Osteoblast (primary cell): Measurements from ENCODE around the gene MPV17L2. TPM values are rescaled to one million over a fixed set of nuclear protein-coding genes. Genes with fewer than 3 reads are reported as not detected.

Source experiments
- DNase-seq: peaks from one replicate; pipeline ENCODE4 v3.0.0; 2011; ENCODE audit warnings: low spot score, mixed read lengths; ENCODE audit not compliant: insufficient read length; ENCODE audit errors: missing footprints
- H2AFZ ChIP-seq: 2 replicates; pipeline ENCODE4 v1.6.0; 2011; ENCODE audit warnings: mild to moderate bottlenecking, low read length
- H3K27ac ChIP-seq: 2 replicates; pipeline ENCODE4 v1.5.1; 2011; ENCODE audit warnings: mild to moderate bottlenecking, low read depth, low read length, moderate library complexity
- H3K27me3 ChIP-seq: 2 replicates; pipeline ENCODE4 v1.6.0; 2012; ENCODE audit warnings: mild to moderate bottlenecking, control low read depth, inconsistent platforms, low read length, moderate library complexity; ENCODE audit not compliant: insufficient read depth
- H3K36me3 ChIP-seq: 2 replicates; pipeline ENCODE4 v1.5.1; 2011; ENCODE audit warnings: mild to moderate bottlenecking, low read length, control low read depth, moderate library complexity; ENCODE audit not compliant: insufficient read depth
- H3K4me1 ChIP-seq: 2 replicates; pipeline ENCODE4 v1.5.1; 2011; ENCODE audit warnings: mild to moderate bottlenecking, low read length, control low read depth, moderate library complexity; ENCODE audit not compliant: insufficient read depth
- H3K4me2 ChIP-seq: 2 replicates; pipeline ENCODE4 v1.6.0; 2011; ENCODE audit warnings: mild to moderate bottlenecking, low read length; ENCODE audit not compliant: insufficient read depth
- H3K4me3 ChIP-seq: fragments of 200-600 bp; sonication (generic); 3 replicates; pipeline ENCODE4 v1.5.1; 2012; ENCODE audit warnings: mild to moderate bottlenecking, low read length, inconsistent platforms; ENCODE audit not compliant: insufficient read depth
- H3K79me2 ChIP-seq: 2 replicates; pipeline ENCODE4 v1.6.0; 2012; ENCODE audit warnings: mild to moderate bottlenecking, low read length, control low read depth, inconsistent platforms; ENCODE audit not compliant: insufficient read depth
- H3K9me3 ChIP-seq: 2 replicates; pipeline ENCODE4 v1.5.1; 2011; ENCODE audit warnings: low read depth, low read length, control low read depth
- H4K20me1 ChIP-seq: 2 replicates; pipeline ENCODE4 v1.6.0; 2012; ENCODE audit warnings: mild to moderate bottlenecking, low read length, control low read depth; ENCODE audit not compliant: insufficient read depth
- total RNA-seq: library from RNA; depleted of rRNA; stranded (reverse); fragments of >200 nt; gene quantifications from 2 replicates; pipeline ENCODE4 v1.2.3, GENCODE V29; 2012
- TF ChIP-seq, protein P1 (sequence below): IDR thresholded peaks from 2 replicates; pipeline ENCODE4 v1.5.1; 2011; ENCODE audit warnings: mild to moderate bottlenecking, low read depth, low read length, moderate library complexity; ENCODE audit errors: extremely low read depth

The MPV17L2 gene
- total RNA-seq, 1 donor, result 8.3 TPM

DNA sequence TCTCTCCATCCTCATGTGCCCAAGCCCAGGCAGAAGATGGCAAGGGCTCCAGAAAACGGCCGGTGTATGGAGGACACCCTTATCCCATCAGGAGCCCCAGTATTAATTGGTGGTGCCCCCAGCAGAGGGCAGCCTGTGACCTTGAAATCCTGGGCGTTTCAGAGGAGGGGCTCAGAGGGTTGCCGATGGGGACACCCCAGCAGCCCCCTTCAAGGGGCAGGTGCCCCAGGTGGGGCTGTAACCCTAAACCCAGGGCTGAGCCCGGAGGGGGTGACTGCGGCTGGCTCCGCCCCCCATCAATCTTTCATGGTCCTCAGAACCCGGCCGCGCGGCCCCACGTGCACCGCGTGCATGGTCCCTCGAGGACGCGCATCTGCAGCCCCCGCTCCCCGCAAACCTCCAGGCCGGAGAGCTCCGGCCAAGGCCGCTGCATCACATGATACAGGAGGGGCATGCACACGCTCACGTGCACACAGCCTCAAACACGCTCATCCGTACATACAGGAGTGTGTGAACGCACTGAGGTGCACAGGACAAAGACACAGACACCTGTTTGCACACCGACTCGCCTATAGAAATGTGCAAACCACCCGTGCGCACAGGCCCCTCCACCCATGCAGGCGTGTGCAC lies 9.9 kb downstream of the MPV17L2 start:
- Histone ChIP-seq H3K4me3 (peak overlapping the region; percentile 93), H4K20me1 (peaks cover 14% of the 10 kb centered on the region), H3K36me3 (peaks cover 9% of the 10 kb centered on the region), H3K27me3 (no peaks in the 10 kb centered on the region), H3K79me2 (peaks cover 16% of the 10 kb centered on the region), H3K4me1 (peaks cover 20% of the 10 kb centered on the region), H2AFZ (peak overlapping the region; percentile 63), H3K9me3 (no peaks in the 10 kb centered on the region), H3K27ac (peak overlapping the region; percentile 69), H3K4me2 (peak overlapping the region; percentile 95)
- peak; percentile 42 for DNase-seq
- TF ChIP-seq, protein P1, sequence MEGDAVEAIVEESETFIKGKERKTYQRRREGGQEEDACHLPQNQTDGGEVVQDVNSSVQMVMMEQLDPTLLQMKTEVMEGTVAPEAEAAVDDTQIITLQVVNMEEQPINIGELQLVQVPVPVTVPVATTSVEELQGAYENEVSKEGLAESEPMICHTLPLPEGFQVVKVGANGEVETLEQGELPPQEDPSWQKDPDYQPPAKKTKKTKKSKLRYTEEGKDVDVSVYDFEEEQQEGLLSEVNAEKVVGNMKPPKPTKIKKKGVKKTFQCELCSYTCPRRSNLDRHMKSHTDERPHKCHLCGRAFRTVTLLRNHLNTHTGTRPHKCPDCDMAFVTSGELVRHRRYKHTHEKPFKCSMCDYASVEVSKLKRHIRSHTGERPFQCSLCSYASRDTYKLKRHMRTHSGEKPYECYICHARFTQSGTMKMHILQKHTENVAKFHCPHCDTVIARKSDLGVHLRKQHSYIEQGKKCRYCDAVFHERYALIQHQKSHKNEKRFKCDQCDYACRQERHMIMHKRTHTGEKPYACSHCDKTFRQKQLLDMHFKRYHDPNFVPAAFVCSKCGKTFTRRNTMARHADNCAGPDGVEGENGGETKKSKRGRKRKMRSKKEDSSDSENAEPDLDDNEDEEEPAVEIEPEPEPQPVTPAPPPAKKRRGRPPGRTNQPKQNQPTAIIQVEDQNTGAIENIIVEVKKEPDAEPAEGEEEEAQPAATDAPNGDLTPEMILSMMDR, result peak; percentile 46

DNA sequence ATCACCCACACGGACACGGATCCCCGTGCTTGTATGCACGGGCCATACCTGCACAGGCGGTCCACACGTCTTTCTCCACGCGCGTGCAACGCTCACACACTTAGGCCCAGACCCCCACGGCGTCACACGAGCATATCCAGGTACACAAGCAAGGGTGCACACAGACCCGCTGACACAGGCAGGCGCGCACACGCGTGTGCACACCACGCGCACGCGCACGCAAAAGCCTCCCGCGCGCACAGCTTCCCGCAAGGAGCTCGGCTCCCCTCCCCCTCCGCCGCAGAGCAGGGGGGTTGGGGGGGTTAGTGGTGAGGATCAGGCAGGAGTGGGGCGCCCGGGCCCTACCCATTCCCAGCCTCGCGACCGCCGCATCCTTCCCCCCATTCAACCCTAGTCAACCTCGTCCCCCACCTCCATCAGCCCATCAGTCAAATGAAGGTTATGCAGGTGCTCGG lies 10.4 kb downstream of the MPV17L2 start:
- H3K36me3 ChIP-seq, result peaks cover 3% of the 10 kb centered on the region
- H3K4me1 ChIP-seq, result peaks cover 21% of the 10 kb centered on the region
- peak overlapping the region; percentile 82 for H2AFZ ChIP-seq
- TF ChIP-seq, protein P1, result no peak
- peak overlapping the region; percentile 93 for H3K4me3 ChIP-seq
- peaks cover 14% of the 10 kb centered on the region for H4K20me1 ChIP-seq
- H3K9me3 ChIP-seq, result no peaks in the 10 kb centered on the region
- no peak for DNase-seq
- peak overlapping the region; percentile 69 for H3K27ac ChIP-seq
- peaks cover 16% of the 10 kb centered on the region for H3K79me2 ChIP-seq
- no peaks in the 10 kb centered on the region for H3K27me3 ChIP-seq
- H3K4me2 ChIP-seq, result peak overlapping the region; percentile 95

- H3K4me3 ChIP-seq, result peak within 1 kb of the TSS; percentile 93
- H2AFZ ChIP-seq, result peak within 1 kb of the TSS; percentile 82
- H3K79me2 ChIP-seq, result peaks cover 16% of the 10 kb centered on the region
- DNase-seq, result peak; percentile 99
- H4K20me1 ChIP-seq, result peaks cover 14% of the 10 kb centered on the region
- peak within 1 kb of the TSS; percentile 97 for H3K27ac ChIP-seq
- H3K36me3 ChIP-seq, result peaks cover 2% of the 10 kb centered on the region
- no peaks in the 10 kb centered on the region for H3K27me3 ChIP-seq
- TF ChIP-seq, protein P1, result no peak
- peaks cover 24% of the 10 kb centered on the region for H3K4me1 ChIP-seq
- no peaks in the 10 kb centered on the region for H3K9me3 ChIP-seq
- H3K4me2 ChIP-seq, result peak within 1 kb of the TSS; percentile 95
Observed at GRCh38 chr19:18203863-18204393, 10.9 kb downstream of the MPV17L2 start, which contains the start of gene RAB3A. TSS of gene RAB3A (minus strand) at chr19:18204042. CDS start at chr19:18202740, 1,302 bp downstream.
